IMR-90 (cell line): ENCODE data around the gene ABAT. TPM values are rescaled to one million over a fixed set of nuclear protein-coding genes. Genes with fewer than 3 reads are reported as not detected.

Experiments used
- ATAC-seq: fragments of 200-7000 bp; cut with Tn5 transposase; 2 replicates; pipeline ENCODE4 v1.9.1; 2020; ENCODE audit warnings: low read depth, mild to moderate bottlenecking, moderate library complexity
- BruUV-seq: library from RNA; stranded (reverse); fragments of 400-500 nt; replicated peaks from 2 replicates; lab custom pipeline; 2021; lab: Mats Ljungman, UMichigan
- CTCF ChIA-PET: fragments of 300-600 bp; formaldehyde crosslinking; extraction: SDS; loops from one replicate; lab custom pipeline; 2021; ENCODE audit warnings: antibody characterized with exemption; lab: Yijun Ruan, JAX
- POLR2A ChIA-PET: fragments of 300-600 bp; sonication (Branson Sonifier 250); formaldehyde crosslinking; loops from one replicate; lab custom pipeline; 2022; ENCODE audit warnings: antibody characterized with exemption; ENCODE audit not compliant: unreplicated experiment; lab: Charles Lee
- DNase-seq: peaks from one replicate; pipeline ENCODE4 v3.0.0; 2013
- H2AFZ ChIP-seq: replicated peaks from 2 replicates; pipeline ENCODE3; 2013; ENCODE audit warnings: low read length, mild to moderate bottlenecking; ENCODE audit not compliant: poor library complexity
- H2AK5ac ChIP-seq: 2 replicates; pipeline ENCODE4 v1.6.1; 2013; ENCODE audit warnings: low read depth, low read length, inconsistent platforms
- H2AK9ac ChIP-seq: replicated peaks from 2 replicates; pipeline ENCODE3; 2013; ENCODE audit warnings: mild to moderate bottlenecking, low read depth, low read length, moderate library complexity; ENCODE audit not compliant: poor library complexity
- H2BK120ac ChIP-seq: 2 replicates; pipeline ENCODE4 v1.6.1; 2013; ENCODE audit warnings: low read depth, low read length, inconsistent platforms
- H2BK15ac ChIP-seq: 3 replicates; pipeline ENCODE4 v1.6.1; 2013; ENCODE audit warnings: low read depth, low read length, inconsistent platforms
- H2BK20ac ChIP-seq: 2 replicates; pipeline ENCODE4 v1.6.1; 2013; ENCODE audit warnings: low read depth, mild to moderate bottlenecking, inconsistent platforms, low read length, moderate library complexity
- H2BK5ac ChIP-seq: 2 replicates; pipeline ENCODE4 v1.6.1; 2013; ENCODE audit warnings: mild to moderate bottlenecking, low read depth, low read length, inconsistent platforms; ENCODE audit not compliant: poor library complexity, severe bottlenecking
- H3K14ac ChIP-seq: replicated peaks from 2 replicates; pipeline ENCODE4 v1.6.1; 2013; ENCODE audit warnings: low read depth, low read length, inconsistent platforms
- H3K18ac ChIP-seq: 2 replicates; pipeline ENCODE4 v1.6.1; 2013; ENCODE audit warnings: low read depth, low read length, control low read depth
- H3K23ac ChIP-seq: 2 replicates; pipeline ENCODE4 v1.6.1; 2013; ENCODE audit warnings: low read depth, low read length, inconsistent platforms
- H3K27ac ChIP-seq: 2 replicates; pipeline ENCODE4 v1.5.1; 2013; ENCODE audit warnings: mild to moderate bottlenecking, control low read depth, low read length; ENCODE audit not compliant: insufficient read depth
- H3K27me3 ChIP-seq: 2 replicates; pipeline ENCODE4 v1.6.1; 2013; ENCODE audit warnings: low read length; ENCODE audit not compliant: control insufficient read depth, insufficient read depth
- H3K36me3 ChIP-seq: 2 replicates; pipeline ENCODE4 v1.6.1; 2013; ENCODE audit warnings: low read length, mixed read lengths; ENCODE audit not compliant: control insufficient read depth, insufficient read depth
- H3K4ac ChIP-seq: 2 replicates; pipeline ENCODE4 v1.6.1; 2013; ENCODE audit warnings: low read depth, low read length, inconsistent platforms
- H3K4me1 ChIP-seq: 2 replicates; pipeline ENCODE4 v1.6.1; 2013; ENCODE audit warnings: low read length, mixed read lengths; ENCODE audit not compliant: control insufficient read depth, insufficient read depth
- H3K4me2 ChIP-seq: 2 replicates; pipeline ENCODE4 v1.6.1; 2013; ENCODE audit warnings: low read depth, mild to moderate bottlenecking, control low read depth, low read length, moderate library complexity
- H3K4me3 ChIP-seq: 2 replicates; pipeline ENCODE4 v1.5.1; 2013; ENCODE audit warnings: low read depth, mild to moderate bottlenecking, control low read depth, low read length, moderate library complexity; ENCODE audit not compliant: insufficient read depth
- H3K56ac ChIP-seq: 2 replicates; pipeline ENCODE4 v1.6.1; 2013; ENCODE audit warnings: low read length, inconsistent platforms; ENCODE audit not compliant: insufficient read depth; ENCODE audit errors: extremely low read depth
- H3K79me1 ChIP-seq, 2 experiments: 2 replicates each; pipeline ENCODE4 v1.6.1; 2013; ENCODE audit warnings: low read length in 2 of 2, inconsistent platforms in 1 of 2, low read depth in 1 of 2
- H3K9ac ChIP-seq: 2 replicates; pipeline ENCODE4 v1.6.1; 2013; ENCODE audit warnings: low read depth, low read length, control low read depth
- H3K9me1 ChIP-seq: 2 replicates; pipeline ENCODE4 v1.6.1; 2013; ENCODE audit warnings: low read length, inconsistent platforms; ENCODE audit not compliant: insufficient read depth
- H3K9me3 ChIP-seq: 2 replicates; pipeline ENCODE4 v1.6.1; 2013; ENCODE audit warnings: low read length; ENCODE audit not compliant: control insufficient read depth, insufficient read depth
- H4K20me1 ChIP-seq: 2 replicates; pipeline ENCODE4 v1.6.1; 2013; ENCODE audit warnings: low read length, inconsistent platforms; ENCODE audit not compliant: insufficient read depth
- H4K5ac ChIP-seq: 2 replicates; pipeline ENCODE4 v1.6.1; 2013; ENCODE audit warnings: mild to moderate bottlenecking, low read depth, low read length, control low read depth
- H4K8ac ChIP-seq, 2 experiments: 2 replicates each; pipeline ENCODE4 v1.6.1; 2013; ENCODE audit warnings: low read depth in 2 of 2, low read length in 2 of 2, control low read depth in 1 of 2, inconsistent platforms in 1 of 2
- H4K91ac ChIP-seq: 2 replicates; pipeline ENCODE4 v1.6.1; 2013; ENCODE audit warnings: low read depth, low read length, inconsistent platforms; ENCODE audit not compliant: insufficient read depth
- CTCF ChIP-seq: conservative IDR thresholded peaks from 2 replicates; pipeline ENCODE4 v1.5.1; 2012; ENCODE audit warnings: mild to moderate bottlenecking, low read depth, low read length, improper control_type of control experiment
- FOS ChIP-seq: fragments of 150-350 bp; IDR thresholded peaks from 2 replicates; pipeline ENCODE4 v1.6.1; 2016; ENCODE audit warnings: low read depth, low read length
- MXI1 ChIP-seq: IDR thresholded peaks from 2 replicates; pipeline ENCODE4 v1.6.1; 2012; ENCODE audit warnings: low read depth, mild to moderate bottlenecking, low read length, moderate library complexity, borderline replicate concordance
- NFE2L2 ChIP-seq: fragments of 150-350 bp; IDR thresholded peaks from 2 replicates; pipeline ENCODE4 v1.6.1; 2016; ENCODE audit warnings: low read depth, mild to moderate bottlenecking, low read length
- POLR2A ChIP-seq: IDR thresholded peaks from 2 replicates; pipeline ENCODE4 v1.6.1; 2012; ENCODE audit warnings: mild to moderate bottlenecking, low read depth, low read length
- WGBS, 2 experiments: methylation state at CpG; one replicate each; pipeline versions ENCODE4 v1.1.5 to v1.1.7; 2013; ENCODE audit warnings: missing lambda C conversion rate in 2 of 2; ENCODE audit not compliant: insufficient read length in 1 of 2; ENCODE audit errors: extremely low coverage in 2 of 2; 5-methylcytosine and 5-hydroxymethylcytosine counted together
- dilution Hi-C: fragments of 300-500 bp; cut with HindIII; formaldehyde crosslinking; loops from one replicate; pipeline ENCODE4 v1.14.3; 2018; ENCODE audit warnings: low sequenced_read_pairs; ENCODE audit not compliant: unreplicated experiment
- in situ Hi-C: fragments of 300-500 bp; cut with MboI; formaldehyde crosslinking; loops from 3 replicates; pipeline ENCODE4 v1.14.3; 2019; ENCODE audit warnings: low sequenced_read_pairs, inconsistent platforms, mixed read lengths
- intact Hi-C: fragments of 100-400 bp; cut with micrococcal nuclease; formaldehyde crosslinking; loops from 2 replicates; pipeline ENCODE4 v1.10.0; 2022
- polyA plus RNA-seq, 3 experiments: library from polyadenylated mRNA; depleted of rRNA; stranded (reverse); fragments of >200 nt; gene quantifications; 2 replicates each; pipeline ENCODE4 v1.2.3, GENCODE V29; 2012; ENCODE audit warnings: low replicate concordance in 1 of 3
- total RNA-seq: library from RNA; depleted of rRNA; stranded (reverse); fragments of >200 nt; gene quantifications from 2 replicates; pipeline ENCODE4 v1.2.3, GENCODE V29; 2012

ABAT gene
- total and polyA plus RNA-seq, 2 of the 4 experiments (the other 2 are of a cell fraction), result 4.5 to 6.9 TPM

DNA sequence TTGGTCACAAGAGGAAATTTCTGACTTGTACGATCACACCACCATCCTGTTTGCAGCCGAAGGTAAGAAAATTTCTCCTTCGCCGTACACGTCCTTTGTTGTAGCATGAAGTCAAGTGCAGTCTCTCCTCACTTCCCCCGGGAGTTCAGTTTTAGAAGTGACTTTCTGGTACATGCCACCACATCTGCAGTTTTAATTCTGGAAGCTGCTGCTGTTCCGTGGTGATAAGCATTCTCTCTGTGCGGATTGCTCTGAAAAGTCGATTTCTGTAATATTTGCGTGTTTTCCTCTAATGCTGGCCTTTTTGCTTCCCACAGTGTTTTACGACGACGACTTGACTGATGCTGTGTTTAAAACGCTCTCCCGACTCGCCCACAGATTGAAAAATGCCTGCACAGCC, 32.3 kb upstream of the ABAT start:
- Histone ChIP-seq H3K36me3 (peaks cover 81% of the 10 kb centered on the region), H2BK15ac (no peak overlapping the region), H4K91ac (no peak overlapping the region), H3K9ac (no peak overlapping the region), H2BK120ac (no peak overlapping the region), H3K23ac (no peak overlapping the region), H2BK5ac (no peak overlapping the region), H3K4me1 (no peaks in the 10 kb centered on the region), H3K4me2 (no peak overlapping the region), H2AK9ac (no peak overlapping the region), H4K5ac (no peak overlapping the region), H4K20me1 (no peaks in the 10 kb centered on the region), H3K9me1 (no peaks in the 10 kb centered on the region), H3K56ac (no peak overlapping the region), H3K79me1 (no peaks in the 10 kb centered on the region), H2AK5ac (no peak overlapping the region), H3K27me3 (no peaks in the 10 kb centered on the region), H2AFZ (no peak overlapping the region), H3K18ac (no peak overlapping the region), H3K4me3 (no peak overlapping the region), H2BK20ac (no peak overlapping the region), H3K9me3 (no peaks in the 10 kb centered on the region), H3K4ac (no peak overlapping the region), H3K27ac (no peak overlapping the region), H3K14ac (no peak overlapping the region), H4K8ac (no peak overlapping the region)
- intact Hi-C loops, result no loop called here
- DNase-seq (no peak), ATAC-seq (no peak)
- POLR2A ChIA-PET, result no interaction called here
- dilution Hi-C loops, result no loop called here
- BruUV-seq, result no TSS peak
- WGBS, 2 experiments, result 86% methylated on average over 11 of the region's 16 CpGs; no CpG with 5 or more reads in 1 of the 2 experiments
- CTCF ChIA-PET, result no interaction called here
- TF ChIP-seq POLR2A (no peak), FOS (no peak), NFE2L2 (no peak), MXI1 (no peak), CTCF (no peak)
- in situ Hi-C loops, result no loop called here
